Measurements from ENCODE around the gene PHKB. TPM values are rescaled to one million over a fixed set of nuclear protein-coding genes. Genes with fewer than 3 reads are reported as not detected.

PHKB gene
- polyA plus RNA-seq, 1 donor (not counting 4 experiments of a cell fraction or from before 2014, with no cell fraction given): 71.7 TPM

DNA sequence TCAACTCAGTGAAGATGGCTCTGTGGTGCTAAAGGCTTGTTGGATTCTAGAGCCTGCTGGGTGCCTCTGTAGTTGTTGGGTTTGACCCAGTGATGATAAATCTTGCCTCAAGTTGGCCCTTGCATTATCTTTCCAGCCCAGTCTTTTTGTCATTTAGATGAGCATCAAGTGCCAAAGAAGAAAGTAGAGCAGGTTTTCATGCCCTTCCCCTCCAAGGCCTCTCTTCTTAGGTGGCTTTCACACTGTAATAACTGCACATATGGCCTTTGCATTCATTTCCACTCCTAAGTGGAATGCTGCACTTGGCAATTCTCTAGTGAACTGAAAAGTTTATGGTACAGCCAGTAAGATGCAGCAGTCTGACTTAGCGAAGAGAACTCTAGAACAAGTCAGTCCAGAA, 165.1 kb downstream of the PHKB start:
- Histone ChIP-seq H2AFZ (ENCODE audit: control insufficient read depth, low read length) (no peak overlapping the region), H3K79me2 (ENCODE audit: control insufficient read depth, insufficient read depth, low read length) (no peaks in the 10 kb centered on the region), H3K4me3 (ENCODE audit: control insufficient read depth in 2 of 3, extremely low read depth in 1 of 3, insufficient read depth in 2 of 3, low read depth in 1 of 3, low read length in 3 of 3) (no peak overlapping the region), H3K4me1 (ENCODE audit: control insufficient read depth, extremely low read depth, insufficient read depth, low read length) (no peaks in the 10 kb centered on the region), H3K9ac (ENCODE audit: control insufficient read depth, extremely low read depth, insufficient read depth, low read length) (no peak overlapping the region), H3K36me3 (ENCODE audit: control insufficient read depth in 2 of 2, extremely low read depth in 1 of 2, insufficient read depth in 2 of 2, low read length in 2 of 2) (no peaks in the 10 kb centered on the region), H3K9me1 (ENCODE audit: control insufficient read depth, extremely low read depth, insufficient read depth, low read length) (no peaks in the 10 kb centered on the region), H3K9me3 (ENCODE audit: control insufficient read depth, low read depth, low read length) (no peaks in the 10 kb centered on the region), H4K20me1 (ENCODE audit: control insufficient read depth, extremely low read depth, insufficient read depth, low read length) (no peaks in the 10 kb centered on the region), H3K4me2 (ENCODE audit: control insufficient read depth, extremely low read depth, insufficient read depth, low read depth, low read length) (no peak overlapping the region), H3K27ac (ENCODE audit: control insufficient read depth, insufficient read depth, low read length) (no peak overlapping the region), H3K27me3 (ENCODE audit: control insufficient read depth, extremely low read depth, insufficient read depth, low read length) (no peaks in the 10 kb centered on the region)
- no peak for FAIRE-seq
- no peak for DNase-seq (ENCODE audit: low read depth, low spot score)
- dilution Hi-C loops (cut with MboI; ENCODE audit: extremely low pct_ligation_motif_present, low sequenced_read_pairs): no loop called here
- TF ChIP-seq EZH2 (IDR thresholded peaks at IDR 0.05; ENCODE audit: low read length): no peak
- TF ChIP-seq, protein P1, sequence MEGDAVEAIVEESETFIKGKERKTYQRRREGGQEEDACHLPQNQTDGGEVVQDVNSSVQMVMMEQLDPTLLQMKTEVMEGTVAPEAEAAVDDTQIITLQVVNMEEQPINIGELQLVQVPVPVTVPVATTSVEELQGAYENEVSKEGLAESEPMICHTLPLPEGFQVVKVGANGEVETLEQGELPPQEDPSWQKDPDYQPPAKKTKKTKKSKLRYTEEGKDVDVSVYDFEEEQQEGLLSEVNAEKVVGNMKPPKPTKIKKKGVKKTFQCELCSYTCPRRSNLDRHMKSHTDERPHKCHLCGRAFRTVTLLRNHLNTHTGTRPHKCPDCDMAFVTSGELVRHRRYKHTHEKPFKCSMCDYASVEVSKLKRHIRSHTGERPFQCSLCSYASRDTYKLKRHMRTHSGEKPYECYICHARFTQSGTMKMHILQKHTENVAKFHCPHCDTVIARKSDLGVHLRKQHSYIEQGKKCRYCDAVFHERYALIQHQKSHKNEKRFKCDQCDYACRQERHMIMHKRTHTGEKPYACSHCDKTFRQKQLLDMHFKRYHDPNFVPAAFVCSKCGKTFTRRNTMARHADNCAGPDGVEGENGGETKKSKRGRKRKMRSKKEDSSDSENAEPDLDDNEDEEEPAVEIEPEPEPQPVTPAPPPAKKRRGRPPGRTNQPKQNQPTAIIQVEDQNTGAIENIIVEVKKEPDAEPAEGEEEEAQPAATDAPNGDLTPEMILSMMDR (optimal IDR thresholded peaks at IDR 0.05 in 1 of 3, IDR thresholded peaks at IDR 0.05 in 1 of 3, conservative IDR thresholded peaks at IDR 0.05 in 1 of 3; ENCODE audit: extremely low read depth in 1 of 3, insufficient read depth in 2 of 3, low read length in 3 of 3): no peak

DNA sequence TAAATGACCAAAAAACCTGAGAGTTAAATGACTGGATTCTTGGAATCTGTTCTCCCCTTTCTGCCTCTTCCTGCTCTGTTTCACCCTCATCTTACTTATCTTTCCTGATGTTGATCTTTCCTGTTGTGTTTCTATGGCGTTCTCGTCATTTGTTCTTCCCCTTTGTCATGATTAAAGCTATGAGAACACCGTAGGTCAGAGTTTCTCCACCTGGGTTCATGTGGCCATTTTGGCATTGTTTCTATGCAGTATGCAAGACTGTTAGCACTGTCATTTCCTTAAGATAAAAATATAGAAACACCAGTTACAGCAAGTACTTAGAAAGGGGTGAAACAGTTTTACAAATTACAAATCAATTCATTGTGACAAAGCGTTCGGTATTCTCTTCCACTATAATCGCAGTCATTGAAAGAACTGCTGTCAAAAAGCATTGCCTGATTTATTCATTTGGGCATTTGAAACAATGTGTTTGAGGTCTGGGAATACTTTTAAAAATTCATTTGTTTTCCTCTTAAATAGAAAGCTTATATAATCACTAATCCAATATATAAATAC, 166.0 kb downstream of the PHKB start:
- dilution Hi-C loops (cut with MboI; ENCODE audit: extremely low pct_ligation_motif_present, low sequenced_read_pairs): no loop called here
- no peak overlapping the region for H3K4me3 ChIP-seq (ENCODE audit: control insufficient read depth in 2 of 3, extremely low read depth in 1 of 3, insufficient read depth in 2 of 3, low read depth in 1 of 3, low read length in 3 of 3)
- FAIRE-seq (no peak), DNase-seq (ENCODE audit: low read depth, low spot score) (no peak)
- no peak overlapping the region for H3K27ac ChIP-seq (ENCODE audit: control insufficient read depth, insufficient read depth, low read length)
- H3K4me1 ChIP-seq (ENCODE audit: control insufficient read depth, extremely low read depth, insufficient read depth, low read length): no peaks in the 10 kb centered on the region
- no peak for TF ChIP-seq EZH2 (IDR thresholded peaks at IDR 0.05; ENCODE audit: low read length)
- TF ChIP-seq, protein P1 (optimal IDR thresholded peaks at IDR 0.05 in 1 of 3, IDR thresholded peaks at IDR 0.05 in 1 of 3, conservative IDR thresholded peaks at IDR 0.05 in 1 of 3; ENCODE audit: extremely low read depth in 1 of 3, insufficient read depth in 2 of 3, low read length in 3 of 3): no peak
- H2AFZ ChIP-seq (ENCODE audit: control insufficient read depth, low read length): no peak overlapping the region
- H3K9ac ChIP-seq (ENCODE audit: control insufficient read depth, extremely low read depth, insufficient read depth, low read length): no peak overlapping the region
- no peaks in the 10 kb centered on the region for H3K9me3 ChIP-seq (ENCODE audit: control insufficient read depth, low read depth, low read length)
- no peaks in the 10 kb centered on the region for H3K36me3 ChIP-seq (ENCODE audit: control insufficient read depth in 2 of 2, extremely low read depth in 1 of 2, insufficient read depth in 2 of 2, low read length in 2 of 2)
- no peaks in the 10 kb centered on the region for H3K27me3 ChIP-seq (ENCODE audit: control insufficient read depth, extremely low read depth, insufficient read depth, low read length)
- H3K4me2 ChIP-seq (ENCODE audit: control insufficient read depth, extremely low read depth, insufficient read depth, low read depth, low read length): no peak overlapping the region
- H3K79me2 ChIP-seq (ENCODE audit: control insufficient read depth, insufficient read depth, low read length): no peaks in the 10 kb centered on the region
- H4K20me1 ChIP-seq (ENCODE audit: control insufficient read depth, extremely low read depth, insufficient read depth, low read length): no peaks in the 10 kb centered on the region
- no peaks in the 10 kb centered on the region for H3K9me1 ChIP-seq (ENCODE audit: control insufficient read depth, extremely low read depth, insufficient read depth, low read length)
